Brain microvascular endothelial cell (primary cell): Measurements from ENCODE around the gene MEIOC.
"Not testable (repeated sequence)": the region's sequence is repeated elsewhere in the genome, so short reads cannot be mapped to it uniquely, and the experiment has no call there.

Source experiments
- DNase-seq: peaks from one replicate; pipeline ENCODE4 v3.0.0-alpha.2; 2020
- H3K27ac ChIP-seq: fragments of 250-450 bp; sonication (Bioruptor Pico); 2 replicates; pipeline ENCODE4 v1.5.1; 2020; ENCODE audit warnings: mild to moderate bottlenecking, moderate library complexity
- H3K27me3 ChIP-seq: fragments of 250-450 bp; sonication (Bioruptor Pico); replicated peaks from 2 replicates; pipeline ENCODE4 v1.5.1; 2020; ENCODE audit warnings: mild to moderate bottlenecking
- H3K36me3 ChIP-seq: fragments of 250-450 bp; sonication (Bioruptor Pico); replicated peaks from 2 replicates; pipeline ENCODE4 v1.5.1; 2020; ENCODE audit warnings: mild to moderate bottlenecking
- H3K4me3 ChIP-seq: 2 replicates; pipeline ENCODE4 v1.5.1; 2011; ENCODE audit warnings: low read depth, mild to moderate bottlenecking, control low read depth, low read length, moderate library complexity
- in situ Hi-C: cut with HindIII; loops from 2 replicates; pipeline ENCODE4 v1.10.0; 2017; ENCODE audit warnings: low sequenced_read_pairs, low pct_ligation_motif_present
- TF ChIP-seq, protein P1 (sequence below): IDR thresholded peaks from 2 replicates; pipeline ENCODE4 v1.5.1; 2011; ENCODE audit warnings: low read depth, mild to moderate bottlenecking, moderate library complexity, low read length, control low read depth, inconsistent platforms; ENCODE audit errors: missing control alignments

Gene MEIOC

GRCh38 chr17:44664867-44665266 lies 8.6 kb downstream of the MEIOC start:
- in situ Hi-C loops = no loop called here
- no peak for DNase-seq
- Histone ChIP-seq H3K4me3 (no peak overlapping the region), H3K36me3 (no peaks in the 10 kb centered on the region), H3K27me3 (no peaks in the 10 kb centered on the region), H3K27ac (no peak overlapping the region)
- TF ChIP-seq, protein P1, sequence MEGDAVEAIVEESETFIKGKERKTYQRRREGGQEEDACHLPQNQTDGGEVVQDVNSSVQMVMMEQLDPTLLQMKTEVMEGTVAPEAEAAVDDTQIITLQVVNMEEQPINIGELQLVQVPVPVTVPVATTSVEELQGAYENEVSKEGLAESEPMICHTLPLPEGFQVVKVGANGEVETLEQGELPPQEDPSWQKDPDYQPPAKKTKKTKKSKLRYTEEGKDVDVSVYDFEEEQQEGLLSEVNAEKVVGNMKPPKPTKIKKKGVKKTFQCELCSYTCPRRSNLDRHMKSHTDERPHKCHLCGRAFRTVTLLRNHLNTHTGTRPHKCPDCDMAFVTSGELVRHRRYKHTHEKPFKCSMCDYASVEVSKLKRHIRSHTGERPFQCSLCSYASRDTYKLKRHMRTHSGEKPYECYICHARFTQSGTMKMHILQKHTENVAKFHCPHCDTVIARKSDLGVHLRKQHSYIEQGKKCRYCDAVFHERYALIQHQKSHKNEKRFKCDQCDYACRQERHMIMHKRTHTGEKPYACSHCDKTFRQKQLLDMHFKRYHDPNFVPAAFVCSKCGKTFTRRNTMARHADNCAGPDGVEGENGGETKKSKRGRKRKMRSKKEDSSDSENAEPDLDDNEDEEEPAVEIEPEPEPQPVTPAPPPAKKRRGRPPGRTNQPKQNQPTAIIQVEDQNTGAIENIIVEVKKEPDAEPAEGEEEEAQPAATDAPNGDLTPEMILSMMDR = no peak

- no peaks in the 10 kb centered on the region for H3K36me3 ChIP-seq
- no peak for DNase-seq
- in situ Hi-C loops = no loop called here
- TF ChIP-seq, protein P1 = no peak
- no peak overlapping the region for H3K27ac ChIP-seq
- H3K4me3 ChIP-seq = no peak overlapping the region
- H3K27me3 ChIP-seq = no peaks in the 10 kb centered on the region
These were observed 9.7 kb downstream of the MEIOC start for GRCh38 chr17:44666006-44666405.

- no peak for DNase-seq
- Histone ChIP-seq H3K27ac (no peak overlapping the region), H3K4me3 (no peak overlapping the region), H3K36me3 (no peaks in the 10 kb centered on the region), H3K27me3 (no peaks in the 10 kb centered on the region)
- in situ Hi-C loops = no loop called here
- TF ChIP-seq, protein P1 = peak; percentile 46
These were observed 16.3 kb downstream of the MEIOC start for GRCh38 chr17:44672479-44673093.

DNA sequence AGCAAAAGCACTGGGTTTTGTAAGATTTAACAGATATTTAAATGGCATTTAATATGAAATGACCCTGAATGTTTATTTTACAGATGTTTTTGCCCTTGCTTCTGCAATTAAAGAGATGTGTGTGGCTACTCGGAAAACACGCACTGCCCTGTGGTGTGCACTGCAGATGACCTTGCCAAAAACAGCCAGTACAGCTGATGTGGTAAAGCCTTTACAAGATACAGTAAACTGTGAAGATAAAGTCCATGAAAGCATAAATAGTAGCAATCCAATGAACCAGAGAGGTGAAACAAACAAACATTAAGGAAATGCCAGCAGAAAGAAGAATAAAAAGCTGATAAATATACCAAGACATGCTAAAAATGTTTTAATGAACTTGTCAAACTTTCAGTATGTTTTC lies 17.6 kb downstream of the MEIOC start:
- in situ Hi-C loops = no loop called here
- no peak overlapping the region for H3K27ac ChIP-seq
- DNase-seq = no peak
- no peaks in the 10 kb centered on the region for H3K27me3 ChIP-seq
- no peak overlapping the region for H3K4me3 ChIP-seq
- peaks cover 3% of the 10 kb centered on the region for H3K36me3 ChIP-seq
- TF ChIP-seq, protein P1 = no peak

DNA sequence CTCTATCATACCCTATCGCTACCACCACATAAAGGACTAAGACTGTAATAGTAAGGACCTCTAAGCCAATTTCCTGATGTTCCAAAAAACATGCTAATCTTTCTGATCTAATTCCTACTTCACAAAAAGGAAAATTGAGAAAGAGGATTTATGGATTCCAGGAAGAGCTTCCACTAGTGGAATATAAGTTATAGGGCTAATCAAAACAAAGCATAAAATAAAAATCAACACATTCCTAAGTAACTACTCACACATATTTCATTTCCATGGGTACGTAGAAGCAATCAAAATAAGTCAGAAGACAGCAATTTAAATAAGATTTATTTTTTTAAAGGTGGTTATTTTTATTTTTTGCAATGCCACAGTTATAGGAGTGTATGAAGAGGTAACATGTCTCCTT lies 20.9 kb downstream of the MEIOC start:
- no peak overlapping the region for H3K4me3 ChIP-seq
- no peak overlapping the region for H3K27ac ChIP-seq
- no peaks in the 10 kb centered on the region for H3K27me3 ChIP-seq
- H3K36me3 ChIP-seq = peaks cover 14% of the 10 kb centered on the region
- TF ChIP-seq, protein P1 = no peak
- in situ Hi-C loops = no loop called here
- no peak for DNase-seq

DNA sequence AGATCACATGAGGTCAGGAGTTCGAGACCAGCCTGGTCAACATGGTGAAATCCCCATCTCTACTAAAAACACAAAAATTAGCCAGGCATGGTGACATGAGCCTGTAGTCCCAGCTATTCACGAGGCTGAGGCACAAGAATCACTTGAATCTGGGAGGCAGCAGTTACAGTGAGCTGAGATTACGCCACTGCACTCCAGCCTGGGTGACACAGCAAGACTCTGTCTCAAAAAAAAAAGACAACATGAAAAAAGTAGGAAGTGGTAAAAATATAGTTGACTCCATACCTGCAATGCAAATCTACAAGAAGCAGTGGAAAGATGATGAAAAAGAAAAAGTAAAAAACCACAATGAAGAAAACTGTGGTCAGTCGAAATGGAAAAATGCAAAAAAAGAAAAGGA lies 27.0 kb downstream of the MEIOC start:
- not testable (repeated sequence) for DNase-seq, H3K27ac ChIP-seq
- peaks cover 23% of the 10 kb centered on the region for H3K36me3 ChIP-seq

More for the DNA sequence above, 27.0 kb downstream of the MEIOC start:
- in situ Hi-C loops, H3K27me3 ChIP-seq, H3K4me3 ChIP-seq: not testable (repeated sequence)
